HG03575 (cell line): ENCODE measurements around the gene PDE4DIP.
"Not testable (repeated sequence)": the region's sequence is repeated elsewhere in the genome, so short reads cannot be mapped to it uniquely, and the experiment has no call there.

Source experiments
- ATAC-seq: cut with Tn5 transposase; IDR thresholded peaks from one replicate; pipeline ENCODE4 v1.9.1; 2021; ENCODE audit not compliant: unreplicated experiment, insufficient number of reproducible peaks, low FRiP score; ENCODE audit errors: extremely low read depth

The PDE4DIP gene

DNA sequence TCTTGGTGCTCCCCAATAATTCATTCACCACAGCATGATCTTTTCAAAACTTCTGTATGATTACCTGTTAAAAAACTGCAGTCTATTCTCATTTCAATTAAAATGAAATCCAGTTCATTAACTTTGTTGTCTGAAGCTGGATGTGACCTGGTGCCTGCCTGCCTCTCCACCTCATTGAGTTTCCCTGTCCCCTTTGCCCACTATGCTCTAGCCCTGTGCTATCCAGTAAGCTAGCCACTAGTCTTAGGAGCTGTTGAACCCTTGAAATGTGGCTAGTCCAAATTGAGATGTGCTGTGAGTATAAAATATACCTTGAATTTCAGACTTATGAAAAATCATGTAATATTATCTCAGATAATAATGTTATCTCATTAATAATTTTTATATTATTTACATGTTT is 114.1 kb downstream of the PDE4DIP start:
- not testable (repeated sequence) for ATAC-seq

GRCh38 chr1:148960212-148961000 is 116.2 kb downstream of the PDE4DIP start:
- not testable (repeated sequence) for ATAC-seq

DNA sequence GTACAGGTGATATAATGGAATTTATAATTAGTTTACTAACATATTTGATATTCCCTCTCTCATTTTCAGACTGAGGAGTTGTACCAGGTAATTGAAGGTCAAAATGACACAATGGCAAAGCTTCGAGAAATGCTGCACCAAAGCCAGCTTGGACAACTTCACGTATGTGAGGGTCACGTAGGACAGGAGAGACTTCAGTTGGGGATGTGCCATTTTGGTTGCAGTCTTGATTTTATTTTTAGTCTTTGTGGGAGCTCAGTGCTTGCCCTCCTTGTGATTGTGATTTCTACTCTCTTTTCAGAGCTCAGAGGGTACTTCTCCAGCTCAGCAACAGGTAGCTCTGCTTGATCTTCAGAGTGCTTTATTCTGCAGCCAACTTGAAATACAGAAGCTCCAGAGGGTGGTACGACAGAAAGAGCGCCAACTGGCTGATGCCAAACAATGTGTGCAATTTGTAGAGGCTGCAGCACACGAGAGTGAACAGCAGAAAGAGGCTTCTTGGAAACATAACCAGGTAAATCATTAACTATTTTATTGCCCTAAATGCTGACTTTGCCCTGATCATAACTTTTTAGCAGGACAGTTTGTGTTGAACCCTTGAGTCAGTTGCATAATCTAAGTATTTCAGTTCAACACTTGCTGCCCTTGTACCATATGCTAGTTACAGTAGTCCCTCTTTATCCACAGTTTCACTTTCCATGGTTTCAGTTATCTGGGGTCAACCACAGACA is 118.1 kb downstream of the PDE4DIP start:
- ATAC-seq = not testable (repeated sequence)

GRCh38 chr1:148966084-148966483 is 121.9 kb downstream of the PDE4DIP start:
- not testable (repeated sequence) for ATAC-seq

- not testable (repeated sequence) for ATAC-seq
Observed at GRCh38 chr1:148967580-148967979, 123.4 kb downstream of the PDE4DIP start.

- ATAC-seq = not testable (repeated sequence)
Observed at GRCh38 chr1:148968682-148969081, 124.5 kb downstream of the PDE4DIP start.

DNA sequence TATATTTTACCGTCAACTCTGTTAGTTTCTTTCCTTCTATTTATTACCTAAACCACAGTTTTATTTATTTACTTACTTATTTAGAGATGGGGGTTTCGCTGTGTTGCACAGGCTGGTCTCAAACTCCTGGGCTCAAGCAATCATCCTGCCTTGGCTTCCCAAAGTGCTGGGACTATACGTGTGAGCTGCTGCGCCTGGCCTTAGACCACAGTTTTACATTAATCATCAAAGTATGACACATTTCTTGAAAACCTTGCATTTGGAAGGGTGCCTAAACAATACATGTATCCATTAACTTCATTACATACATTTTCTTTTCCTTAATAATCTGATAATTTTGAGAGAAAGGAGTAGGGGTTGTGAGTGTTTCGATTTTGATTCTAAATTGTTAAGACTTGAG is 124.9 kb downstream of the PDE4DIP start:
- not testable (repeated sequence) for ATAC-seq

- not testable (repeated sequence) for ATAC-seq
Observed at GRCh38 chr1:148975453-148975852, 131.2 kb downstream of the PDE4DIP start.

- ATAC-seq = not testable (repeated sequence)
Observed at GRCh38 chr1:148975866-148976537, 131.8 kb downstream of the PDE4DIP start.

- not testable (repeated sequence) for ATAC-seq
Observed at GRCh38 chr1:148977785-148978184, 133.6 kb downstream of the PDE4DIP start.

DNA sequence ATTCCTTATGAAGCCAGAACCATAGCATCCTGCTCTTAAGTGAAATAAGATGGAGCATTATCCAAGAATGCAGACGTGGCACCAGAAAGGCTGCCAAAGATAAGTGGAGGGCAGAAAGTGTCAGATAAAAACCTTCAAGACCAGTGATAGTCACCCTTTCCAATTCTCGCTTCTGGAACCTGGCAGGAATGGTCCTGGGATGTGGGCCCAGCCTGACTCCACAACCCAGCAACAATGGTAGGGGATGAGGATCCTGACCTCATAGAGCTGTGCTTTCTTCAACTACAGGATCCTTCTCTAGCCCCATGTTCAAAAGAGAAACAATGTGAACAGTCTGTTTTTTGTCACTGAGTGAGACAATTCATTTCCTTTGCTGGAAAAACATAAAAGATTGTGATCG is 145.2 kb downstream of the PDE4DIP start:
- ATAC-seq = not testable (repeated sequence)

- ATAC-seq = not testable (repeated sequence)
Observed at GRCh38 chr1:148990233-148990788, 146.1 kb downstream of the PDE4DIP start.

- not testable (repeated sequence) for ATAC-seq
Observed at GRCh38 chr1:148991818-148992217, 147.6 kb downstream of the PDE4DIP start.

DNA sequence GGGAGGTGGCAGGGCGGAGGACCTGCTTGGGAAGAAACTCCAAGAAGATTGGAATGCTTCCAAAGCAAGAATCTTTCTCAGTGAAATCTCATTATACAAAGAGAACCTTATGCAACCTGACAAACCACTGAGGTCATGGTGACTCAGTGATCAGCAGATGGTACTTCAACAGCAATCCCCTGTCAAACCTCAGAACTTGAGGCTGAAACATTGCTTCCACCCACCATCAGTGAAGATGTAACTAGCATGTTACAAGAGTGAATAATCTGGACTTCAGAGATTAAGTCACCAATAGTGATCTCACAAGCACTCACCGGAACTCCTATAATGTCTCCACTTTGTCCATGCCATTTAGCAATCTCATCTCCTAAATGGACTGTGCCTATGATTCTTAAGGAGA is 148.1 kb downstream of the PDE4DIP start:
- ATAC-seq = not testable (repeated sequence)

- ATAC-seq = not testable (repeated sequence)
Observed at GRCh38 chr1:148996449-148997224, 152.4 kb downstream of the PDE4DIP start.

GRCh38 chr1:148997405-148997804 is 153.2 kb downstream of the PDE4DIP start:
- not testable (repeated sequence) for ATAC-seq

- not testable (repeated sequence) for ATAC-seq
Observed at GRCh38 chr1:149002664-149003063, 158.4 kb downstream of the PDE4DIP start.

GRCh38 chr1:149008326-149008725 is 164.1 kb downstream of the PDE4DIP start:
- not testable (repeated sequence) for ATAC-seq
